CD4-positive, alpha-beta T cell (primary cell): Measurements from ENCODE around the gene TAS2R16. TPM values are rescaled to one million over a fixed set of nuclear protein-coding genes. Genes with fewer than 3 reads are reported as not detected.

Experiments used
- ATAC-seq: fragments of 200-7000 bp; cut with Tn5 transposase; one replicate; pipeline ENCODE4 v1.10.0; 2022; ENCODE audit warnings: mild to moderate bottlenecking; ENCODE audit not compliant: poor library complexity
- CTCF ChIA-PET: fragments of 350-600 bp; sonication (Branson Sonifier 250); formaldehyde crosslinking; loops from one replicate; lab custom pipeline; 2021; ENCODE audit warnings: antibody characterized with exemption, inconsistent platforms; lab: Charles Lee
- POLR2A ChIA-PET: fragments of 350-600 bp; sonication (Branson Sonifier 250); formaldehyde crosslinking; loops from one replicate; lab custom pipeline; 2021; ENCODE audit warnings: antibody characterized with exemption, inconsistent platforms; lab: Charles Lee
- DNase-seq, 14 experiments: peaks; one replicate each; pipeline ENCODE4 v3.0.0-alpha.2; 2013 to 2020; ENCODE audit warnings: mixed read lengths in 2 of 14
- H3K27ac ChIP-seq, 2 donors: one replicate each; pipeline versions ENCODE4 v1.5.1 to v1.7.0; 2013; ENCODE audit warnings: low read length in 2 of 2, low read depth in 1 of 2, mild to moderate bottlenecking in 1 of 2
- H3K27me3 ChIP-seq, 2 experiments: 1 replicate in 1 of 2; 2 replicates in 1 of 2; pipeline versions ENCODE4 v1.6.1 to v1.7.0; 2013; ENCODE audit warnings: low read length in 2 of 2, control low read depth in 1 of 2, mild to moderate bottlenecking in 1 of 2, moderate library complexity in 1 of 2; ENCODE audit not compliant: insufficient read depth in 2 of 2, control insufficient read depth in 1 of 2
- H3K36me3 ChIP-seq: one replicate; pipeline ENCODE4 v1.6.1; 2013; ENCODE audit warnings: low read length, control low read depth; ENCODE audit not compliant: insufficient read depth
- H3K4me1 ChIP-seq: one replicate; pipeline ENCODE4 v1.6.1; 2013; ENCODE audit warnings: low read length, control low read depth; ENCODE audit not compliant: insufficient read depth
- H3K4me3 ChIP-seq: one replicate; pipeline ENCODE4 v1.5.1; 2013; ENCODE audit warnings: mild to moderate bottlenecking, low read length, moderate library complexity
- H3K9me3 ChIP-seq, 2 experiments: 1 replicate in 1 of 2; 2 replicates in 1 of 2; pipeline versions ENCODE4 v1.6.1 to v1.7.0; 2013; ENCODE audit warnings: low read length in 2 of 2, mild to moderate bottlenecking in 2 of 2, control low read depth in 1 of 2, moderate library complexity in 1 of 2; ENCODE audit not compliant: control insufficient read depth in 1 of 2, insufficient read depth in 1 of 2
- H3K27ac Mint-ChIP-seq: one replicate; pipeline ENCODE4 v1.8.0; 2020; ENCODE audit warnings: mixed read lengths
- H3K27me3 Mint-ChIP-seq: one replicate; pipeline ENCODE4 v1.8.0; 2021; ENCODE audit warnings: mixed read lengths
- H3K36me3 Mint-ChIP-seq: one replicate; pipeline ENCODE4 v1.8.0; 2021; ENCODE audit warnings: low read depth, mixed read lengths
- H3K4me1 Mint-ChIP-seq: one replicate; pipeline ENCODE4 v1.8.0; 2021; ENCODE audit warnings: low read depth, mixed read lengths
- H3K4me3 Mint-ChIP-seq: one replicate; pipeline ENCODE4 v1.8.0; 2020; ENCODE audit warnings: mild to moderate bottlenecking, mixed read lengths
- H3K9me3 Mint-ChIP-seq: one replicate; pipeline ENCODE4 v1.8.0; 2020; ENCODE audit warnings: mixed read lengths
- CTCF ChIP-seq: fragments of 200-600 bp; IDR thresholded peaks from one replicate; pipeline ENCODE4 v1.8.0; 2022; ENCODE audit warnings: antibody characterized with exemption, mild to moderate bottlenecking
- intact Hi-C, 2 experiments: fragments of 100-400 bp; cut with DNase I in 1 of 2; cut with micrococcal nuclease in 1 of 2; formaldehyde crosslinking; loops; one replicate each; pipeline versions ENCODE4 v1.15.1 to v1.9.0; 2023 to 2025; cut with DNase I, micrococcal nuclease
- total RNA-seq, 174 experiments: library from RNA in 2 of 174; stranded (reverse) in 2 of 174; gene quantifications; one replicate each; pipeline ENCODE4 v1.2.3 and lab custom pipeline; 2021 to 2026

The TAS2R16 gene
- total RNA-seq, 2 experiments from 2014 or later = not detected

GRCh38 chr7:122989577-122989976, 5.9 kb downstream of the TAS2R16 start:
- DNase-seq = no peak
- TF ChIP-seq CTCF = no peak
- H3K36me3 Mint-ChIP-seq = no peaks in the 10 kb centered on the region
- Histone ChIP-seq H3K27ac (no peak overlapping the region), H3K36me3 (no peaks in the 10 kb centered on the region), H3K4me3 (no peak overlapping the region), H3K27me3 (no peaks in the 10 kb centered on the region), H3K9me3 (peaks cover 0 to 3% of the 10 kb centered on the region in 2 experiments), H3K4me1 (no peaks in the 10 kb centered on the region)
- no peaks in the 10 kb centered on the region for H3K27me3 Mint-ChIP-seq
- ChIA-PET POLR2A (no interaction called here), CTCF (no interaction called here)
- no peaks in the 10 kb centered on the region for H3K4me1 Mint-ChIP-seq
- H3K4me3 Mint-ChIP-seq = no peak overlapping the region
- intact Hi-C loops = no loop called here
- peaks cover 2% of the 10 kb centered on the region for H3K9me3 Mint-ChIP-seq
- no peak for ATAC-seq
- no peak overlapping the region for H3K27ac Mint-ChIP-seq

DNA sequence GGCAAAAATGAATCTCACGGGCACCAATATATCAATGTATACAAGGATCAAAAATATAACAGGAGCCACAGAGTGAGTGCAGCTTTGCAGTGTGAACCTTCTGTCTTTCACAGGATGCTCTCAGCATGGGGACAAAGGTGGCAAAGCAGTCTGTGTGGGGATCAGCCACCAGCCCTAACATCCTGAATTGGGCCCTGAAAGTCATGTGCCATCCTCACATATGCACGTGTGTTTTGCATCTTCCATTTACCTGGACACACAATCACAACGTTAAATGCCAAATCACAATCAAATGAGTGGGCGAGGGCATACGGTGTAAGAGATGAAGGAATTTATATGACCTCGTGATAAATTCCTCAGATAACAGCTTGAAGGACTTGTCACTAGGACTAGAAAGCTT, 6.5 kb downstream of the TAS2R16 start:
- no peaks in the 10 kb centered on the region for H3K36me3 ChIP-seq
- H3K27ac Mint-ChIP-seq = no peak overlapping the region
- no peak for ATAC-seq

GRCh38 chr7:122988333-122988732, 7.2 kb downstream of the TAS2R16 start:
- no peak for DNase-seq
- ChIA-PET CTCF (no interaction called here), POLR2A (no interaction called here)
- Mint-ChIP-seq H3K4me3 (no peak overlapping the region), H3K27me3 (no peaks in the 10 kb centered on the region), H3K27ac (no peak overlapping the region), H3K36me3 (no peaks in the 10 kb centered on the region), H3K9me3 (peaks cover 2% of the 10 kb centered on the region), H3K4me1 (no peaks in the 10 kb centered on the region)
- no peak for TF ChIP-seq CTCF
- Histone ChIP-seq H3K27ac (no peak overlapping the region), H3K36me3 (no peaks in the 10 kb centered on the region), H3K9me3 (peaks cover 0 to 3% of the 10 kb centered on the region in 2 experiments), H3K27me3 (no peaks in the 10 kb centered on the region), H3K4me3 (no peak overlapping the region), H3K4me1 (no peaks in the 10 kb centered on the region)
- intact Hi-C loops = no loop called here
- ATAC-seq = no peak

More for the DNA sequence above, 6.5 kb downstream of the TAS2R16 start:
- no peaks in the 10 kb centered on the region for H3K27me3 Mint-ChIP-seq
- ChIA-PET POLR2A (no interaction called here), CTCF (no interaction called here)
- Histone ChIP-seq H3K27ac (no peak overlapping the region), H3K9me3 (peaks cover 0 to 3% of the 10 kb centered on the region in 2 experiments), H3K4me3 (no peak overlapping the region), H3K4me1 (no peaks in the 10 kb centered on the region), H3K27me3 (no peaks in the 10 kb centered on the region)
- no peak overlapping the region for H3K4me3 Mint-ChIP-seq
- H3K36me3 Mint-ChIP-seq = no peaks in the 10 kb centered on the region
- intact Hi-C loops = no loop called here
- no peaks in the 10 kb centered on the region for H3K4me1 Mint-ChIP-seq
- no peak for TF ChIP-seq CTCF
- H3K9me3 Mint-ChIP-seq = peaks cover 2% of the 10 kb centered on the region
- no peak for DNase-seq
